Caco-2 (cell line): Measurements from ENCODE around the gene SYTL2. TPM values are rescaled to one million over a fixed set of nuclear protein-coding genes. Genes with fewer than 3 reads are reported as not detected.

Source experiments
- BruUV-seq: library from RNA; stranded (reverse); fragments of 400-500 nt; replicated peaks from 2 replicates; lab custom pipeline; 2021; lab: Mats Ljungman, UMichigan
- CTCF ChIA-PET: fragments of 300-600 bp; sonication (Branson Sonifier 250); formaldehyde crosslinking; loops from one replicate; lab custom pipeline; 2022; ENCODE audit warnings: antibody characterized with exemption; lab: Charles Lee
- POLR2A ChIA-PET: fragments of 300-600 bp; sonication (Branson Sonifier 250); formaldehyde crosslinking; loops from one replicate; lab custom pipeline; 2022; ENCODE audit warnings: antibody characterized with exemption; lab: Charles Lee
- DNase-seq, 2 experiments: peaks; one replicate each; pipeline versions ENCODE4 v3.0.0 to v3.0.0-alpha.2; 2020 to 2022
- H3K27me3 ChIP-seq: replicated peaks from 2 replicates; pipeline ENCODE4 v1.6.0; 2011; ENCODE audit warnings: low read length; ENCODE audit not compliant: control insufficient read depth, insufficient read depth
- H3K36me3 ChIP-seq: 2 replicates; pipeline ENCODE4 v1.5.1; 2011; ENCODE audit warnings: low read length; ENCODE audit not compliant: control insufficient read depth, insufficient read depth
- H3K4me1 ChIP-seq: fragments of 250-450 bp; sonication (Bioruptor Pico); 2 replicates; pipeline ENCODE4 v1.5.1; 2020; ENCODE audit warnings: mild to moderate bottlenecking
- H3K4me3 ChIP-seq: 2 replicates; pipeline ENCODE4 v1.5.1; 2011; ENCODE audit warnings: low read depth, mild to moderate bottlenecking, control low read depth, low read length
- H3K9me3 ChIP-seq: fragments of 250-450 bp; sonication (Bioruptor Pico); 2 replicates; pipeline ENCODE4 v1.5.1; 2020; ENCODE audit warnings: mild to moderate bottlenecking, moderate library complexity
- H3K27ac Mint-ChIP-seq: one replicate; pipeline ENCODE4 v1.8.0; 2022; ENCODE audit warnings: mixed read lengths; ENCODE audit not compliant: unreplicated experiment
- H3K27me3 Mint-ChIP-seq: one replicate; pipeline ENCODE4 v1.8.0; 2022; ENCODE audit warnings: mixed read lengths; ENCODE audit not compliant: insufficient read depth, unreplicated experiment
- H3K36me3 Mint-ChIP-seq: one replicate; pipeline ENCODE4 v1.8.0; 2022; ENCODE audit warnings: mild to moderate bottlenecking, mixed read lengths; ENCODE audit not compliant: insufficient read depth, unreplicated experiment
- H3K4me1 Mint-ChIP-seq: one replicate; pipeline ENCODE4 v1.8.0; 2022; ENCODE audit warnings: low read depth, mixed read lengths; ENCODE audit not compliant: unreplicated experiment
- H3K4me3 Mint-ChIP-seq: one replicate; pipeline ENCODE4 v1.8.0; 2022; ENCODE audit warnings: mild to moderate bottlenecking, moderate library complexity, mixed read lengths; ENCODE audit not compliant: unreplicated experiment
- H3K9me3 Mint-ChIP-seq: one replicate; pipeline ENCODE4 v1.8.0; 2022; ENCODE audit warnings: mixed read lengths; ENCODE audit not compliant: unreplicated experiment
- intact Hi-C: fragments of 100-400 bp; cut with micrococcal nuclease; formaldehyde crosslinking; loops from one replicate; pipeline ENCODE4 v1.10.0; 2022; ENCODE audit not compliant: unreplicated experiment
- total RNA-seq: library from RNA; stranded (reverse); gene quantifications from 2 replicates; pipeline ENCODE4 v1.2.3, GENCODE V29; 2022
- TF ChIP-seq, protein P1 (sequence below), 2 experiments: fragments of 200-600 bp in 1 of 2; IDR thresholded peaks; 1 replicate in 1 of 2; 2 replicates in 1 of 2; pipeline versions ENCODE4 v1.5.1 to v1.8.0; 2011 to 2022; ENCODE audit warnings: antibody characterized with exemption in 1 of 2, control low read depth in 1 of 2, inconsistent platforms in 1 of 2, low read depth in 1 of 2, low read length in 1 of 2, mild to moderate bottlenecking in 1 of 2, moderate library complexity in 1 of 2; ENCODE audit not compliant: insufficient read depth in 1 of 2, severe bottlenecking in 1 of 2, unreplicated experiment in 1 of 2

Gene SYTL2
- total RNA-seq, 1 experiment from 2014 or later: 110 TPM

DNA sequence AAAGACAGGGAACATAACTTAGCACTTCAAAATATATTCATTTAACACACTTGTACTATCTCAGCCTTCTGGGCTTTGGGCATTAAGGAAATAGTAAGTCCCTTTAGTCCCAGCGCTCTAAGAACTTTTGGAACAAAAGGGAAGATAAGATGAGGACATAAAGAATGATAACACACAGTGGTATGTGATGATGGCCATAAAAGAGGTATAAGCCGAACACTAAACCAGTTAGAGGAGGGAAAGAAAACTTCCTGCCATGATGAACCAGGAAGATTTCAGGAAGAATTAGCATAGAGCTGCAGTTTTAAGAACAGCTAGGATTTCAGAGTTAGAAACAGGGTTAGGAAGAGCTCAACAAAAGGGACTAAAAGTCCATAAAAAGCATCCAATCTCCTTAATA is 11.8 kb downstream of the SYTL2 start:
- intact Hi-C loops: loop anchor here (1.0 kb wide), 1 partner anchor 8 kb away; no protein-coding TSS in a partner anchor
- Mint-ChIP-seq H3K4me1 (peaks cover 75% of the 10 kb centered on the region), H3K27me3 (no peaks in the 10 kb centered on the region), H3K9me3 (peaks cover 18% of the 10 kb centered on the region), H3K4me3 (peak overlapping the region; percentile 43), H3K27ac (peak overlapping the region; percentile 85), H3K36me3 (peaks cover 26% of the 10 kb centered on the region)
- Histone ChIP-seq H3K36me3 (no peaks in the 10 kb centered on the region; the same call in 1 of the 2 replicates), H3K27me3 (no peaks in the 10 kb centered on the region), H3K4me3 (no peak overlapping the region), H3K4me1 (peaks cover 82% of the 10 kb centered on the region), H3K9me3 (0 out of 2 replicates have a peak, but pooled peaks cover 4% of the 10 kb centered on the region)
- TF ChIP-seq, protein P1, sequence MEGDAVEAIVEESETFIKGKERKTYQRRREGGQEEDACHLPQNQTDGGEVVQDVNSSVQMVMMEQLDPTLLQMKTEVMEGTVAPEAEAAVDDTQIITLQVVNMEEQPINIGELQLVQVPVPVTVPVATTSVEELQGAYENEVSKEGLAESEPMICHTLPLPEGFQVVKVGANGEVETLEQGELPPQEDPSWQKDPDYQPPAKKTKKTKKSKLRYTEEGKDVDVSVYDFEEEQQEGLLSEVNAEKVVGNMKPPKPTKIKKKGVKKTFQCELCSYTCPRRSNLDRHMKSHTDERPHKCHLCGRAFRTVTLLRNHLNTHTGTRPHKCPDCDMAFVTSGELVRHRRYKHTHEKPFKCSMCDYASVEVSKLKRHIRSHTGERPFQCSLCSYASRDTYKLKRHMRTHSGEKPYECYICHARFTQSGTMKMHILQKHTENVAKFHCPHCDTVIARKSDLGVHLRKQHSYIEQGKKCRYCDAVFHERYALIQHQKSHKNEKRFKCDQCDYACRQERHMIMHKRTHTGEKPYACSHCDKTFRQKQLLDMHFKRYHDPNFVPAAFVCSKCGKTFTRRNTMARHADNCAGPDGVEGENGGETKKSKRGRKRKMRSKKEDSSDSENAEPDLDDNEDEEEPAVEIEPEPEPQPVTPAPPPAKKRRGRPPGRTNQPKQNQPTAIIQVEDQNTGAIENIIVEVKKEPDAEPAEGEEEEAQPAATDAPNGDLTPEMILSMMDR (IDR thresholded peaks at IDR 0.05; ENCODE audit: insufficient read depth in 1 of 2, low read depth in 1 of 2, low read length in 1 of 2, severe bottlenecking in 1 of 2, unreplicated experiment in 1 of 2): no peak
- no TSS peak for BruUV-seq
- no peak for DNase-seq
- ChIA-PET CTCF (interaction anchor here (3.0 kb wide), 1 partner anchor 11 kb away, joined by 7 read pairs; no protein-coding TSS in a partner anchor), POLR2A (interaction anchor here (0.9 kb wide), 1 partner anchor 134 kb away, joined by 3 read pairs; the partner anchor contains the start of gene CREBZF)

- no peak overlapping the region for H3K4me3 Mint-ChIP-seq
- ChIA-PET CTCF (interaction anchor here (0.6 to 3.0 kb wide), 2 partner anchors 11 to 56 kb away, joined by 3 to 7 read pairs; no protein-coding TSS in a partner anchor), POLR2A (no interaction called here)
- BruUV-seq: no TSS peak
- peaks cover 18% of the 10 kb centered on the region for H3K9me3 Mint-ChIP-seq
- Histone ChIP-seq H3K4me1 (peaks cover 84% of the 10 kb centered on the region), H3K4me3 (no peak overlapping the region), H3K36me3 (no peaks in the 10 kb centered on the region; the same call in 1 of the 2 replicates), H3K9me3 (0 out of 2 replicates have a peak, but pooled peaks cover 4% of the 10 kb centered on the region), H3K27me3 (no peaks in the 10 kb centered on the region)
- peaks cover 34% of the 10 kb centered on the region for H3K36me3 Mint-ChIP-seq
- H3K4me1 Mint-ChIP-seq: peaks cover 78% of the 10 kb centered on the region
- DNase-seq: no peak
- no peaks in the 10 kb centered on the region for H3K27me3 Mint-ChIP-seq
- TF ChIP-seq, protein P1 (IDR thresholded peaks at IDR 0.05; ENCODE audit: insufficient read depth in 1 of 2, low read depth in 1 of 2, low read length in 1 of 2, severe bottlenecking in 1 of 2, unreplicated experiment in 1 of 2): no peak
- intact Hi-C loops: no loop called here
- H3K27ac Mint-ChIP-seq: peak overlapping the region; percentile 85
These were observed 12.6 kb downstream of the SYTL2 start for GRCh38 chr11:85798361-85798760.

- BruUV-seq: TSS peak; percentile 36
- Mint-ChIP-seq H3K4me3 (peak overlapping the region; percentile 58), H3K9me3 (peaks cover 6% of the 10 kb centered on the region), H3K27ac (peak overlapping the region; percentile 89), H3K36me3 (peaks cover 40% of the 10 kb centered on the region), H3K4me1 (peaks cover 72% of the 10 kb centered on the region), H3K27me3 (no peaks in the 10 kb centered on the region)
- TF ChIP-seq, protein P1 (IDR thresholded peaks at IDR 0.05; ENCODE audit: insufficient read depth in 1 of 2, low read depth in 1 of 2, low read length in 1 of 2, severe bottlenecking in 1 of 2, unreplicated experiment in 1 of 2): no peak
- ChIA-PET CTCF (interaction anchor here (0.9 to 1.9 kb wide), 6 partner anchors 9 to 132 kb away, joined by 3 to 15 read pairs (median 4); no protein-coding TSS in a partner anchor), POLR2A (interaction anchor here (0.6 to 1.2 kb wide), 3 partner anchors 14 to 131 kb away, joined by 3 to 5 read pairs (median 4); partner anchors contain the start of genes CCDC89 and CREBZF)
- H3K4me1 ChIP-seq: peaks cover 76% of the 10 kb centered on the region
- H3K4me3 ChIP-seq: no peak overlapping the region
- DNase-seq: peak in 1 of 2 experiments; percentile 52
- H3K27me3 ChIP-seq: no peaks in the 10 kb centered on the region
- intact Hi-C loops: loop anchor here (1.0 kb wide), 1 partner anchor 30 kb away; no protein-coding TSS in a partner anchor
- no peaks in the 10 kb centered on the region for H3K36me3 ChIP-seq
- H3K9me3 ChIP-seq: 0 out of 2 replicates have a peak, but pooled peaks cover 3% of the 10 kb centered on the region
These were observed 15.0 kb downstream of the SYTL2 start for GRCh38 chr11:85795712-85796487.
